HG02798 (cell line): ENCODE data around the gene EEIG2.
"Not testable (repeated sequence)": the region's sequence is repeated elsewhere in the genome, so short reads cannot be mapped to it uniquely, and the experiment has no call there.

Experiments
- ATAC-seq: cut with Tn5 transposase; IDR thresholded peaks from one replicate; pipeline ENCODE4 v1.9.1; 2021; ENCODE audit warnings: mild to moderate bottlenecking; ENCODE audit not compliant: unreplicated experiment, poor library complexity

EEIG2 gene

DNA sequence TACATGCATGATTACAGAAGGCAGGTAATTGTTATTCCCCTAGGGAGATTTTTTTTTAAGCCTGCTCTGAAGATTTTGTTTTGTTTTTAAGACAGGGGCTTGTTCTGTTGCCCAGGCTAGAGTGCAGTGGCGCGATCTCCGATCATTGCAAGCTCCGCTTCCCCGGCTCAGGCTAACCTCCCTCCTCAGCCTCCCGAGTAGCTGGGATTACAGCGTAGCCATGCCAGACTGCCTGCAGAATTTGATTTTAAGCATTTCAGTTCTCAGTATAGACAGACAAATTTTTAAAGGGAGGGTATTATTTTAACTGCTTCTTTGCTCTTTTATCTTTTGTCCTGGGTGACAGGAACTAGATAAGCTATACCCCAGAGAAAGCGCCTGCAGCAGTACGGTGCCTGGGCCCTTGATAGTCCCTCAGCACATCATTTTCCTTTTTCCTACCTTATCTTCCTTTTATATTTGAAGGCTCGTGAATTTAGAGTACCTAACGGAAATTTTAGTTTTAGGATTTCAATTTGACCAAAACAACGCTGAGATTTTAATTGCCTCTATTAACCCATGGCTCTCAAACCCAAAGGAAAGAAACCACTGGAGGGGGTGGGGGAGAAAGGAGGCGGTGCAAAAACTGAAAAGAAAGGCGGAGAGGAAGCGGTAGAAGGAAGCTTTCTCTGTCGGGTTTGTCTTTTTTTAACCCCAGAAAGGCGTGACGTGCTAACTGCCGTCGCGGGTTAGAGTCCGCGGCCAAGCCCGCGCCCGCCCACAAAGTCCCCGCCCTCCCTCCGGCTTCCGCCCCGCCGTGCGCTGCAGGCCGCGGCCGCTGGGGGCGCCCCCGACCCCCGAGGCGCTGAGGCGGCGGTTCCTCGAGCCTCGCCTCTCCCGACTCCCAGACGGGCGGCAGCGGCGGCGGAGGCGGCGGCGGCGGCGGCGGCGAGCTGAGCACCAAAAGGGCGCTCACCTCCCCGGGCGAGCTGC, at the start of gene EEIG2:
Gene EEIG2, plus strand, starts transcription at position 886 of the 972 bp plus-strand sequence. CDS start 329 bp downstream, outside the sequence.
- ATAC-seq, result peak; percentile 81

GRCh38 chr1:108511764-108512163, 48.1 kb upstream of the EEIG2 start:
- ATAC-seq, result no peak

DNA sequence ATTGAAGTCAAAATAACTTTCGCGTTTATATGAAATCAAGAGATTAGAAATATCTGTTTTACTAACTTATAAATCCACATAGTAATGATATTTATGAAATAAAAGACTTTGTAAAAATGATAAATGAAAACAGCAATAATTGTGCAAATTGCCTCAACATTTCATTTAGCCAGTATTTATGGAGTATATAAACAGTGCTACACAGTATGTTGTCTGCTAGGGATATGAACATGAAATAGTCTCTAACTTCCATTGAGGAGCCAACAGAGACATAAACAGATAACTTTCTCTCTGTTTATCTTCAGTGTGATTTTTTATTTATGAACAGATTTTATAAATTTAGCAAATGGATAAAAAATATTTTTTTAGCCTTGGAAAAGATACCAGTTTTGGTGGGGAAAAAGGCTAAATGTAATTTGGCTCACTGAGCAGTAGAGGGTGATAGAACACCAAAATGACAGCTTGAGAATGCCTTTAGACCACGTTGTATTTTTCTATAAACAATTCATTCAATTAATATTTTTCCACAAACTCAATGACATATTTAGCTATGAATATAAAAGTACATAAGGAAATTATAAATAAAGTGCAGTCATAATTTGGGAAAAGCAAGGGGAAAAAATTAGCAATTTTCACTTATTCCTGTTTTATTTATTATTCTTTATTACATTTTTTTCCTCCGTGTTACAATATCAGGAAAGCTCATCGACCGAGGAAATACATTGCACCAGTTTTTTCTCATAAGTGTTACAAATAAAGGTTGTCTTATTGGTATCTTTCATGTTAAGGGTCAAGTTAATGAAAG, 47.5 kb upstream of the EEIG2 start:
- peak; percentile 57 for ATAC-seq

DNA sequence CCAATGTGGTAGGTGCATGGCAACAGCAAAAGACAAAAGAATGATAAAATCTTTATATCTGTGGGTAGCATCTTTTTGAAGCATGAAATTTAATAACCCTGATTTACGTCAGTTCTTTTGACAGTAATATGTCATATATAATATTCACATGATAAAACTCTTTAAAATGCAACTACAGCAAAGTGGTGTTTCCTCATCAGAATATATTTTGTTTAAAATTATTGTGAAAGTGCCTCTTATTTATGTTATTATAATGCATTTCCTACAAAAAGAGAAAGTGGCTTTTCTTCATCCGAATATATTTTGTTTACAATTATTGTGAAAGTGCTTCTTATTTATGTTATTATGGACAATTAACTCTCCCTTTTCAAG, 46.9 kb upstream of the EEIG2 start:
- ATAC-seq, result no peak

- ATAC-seq, result not testable (repeated sequence)
Observed at GRCh38 chr1:108513914-108514313, 46.0 kb upstream of the EEIG2 start.

DNA sequence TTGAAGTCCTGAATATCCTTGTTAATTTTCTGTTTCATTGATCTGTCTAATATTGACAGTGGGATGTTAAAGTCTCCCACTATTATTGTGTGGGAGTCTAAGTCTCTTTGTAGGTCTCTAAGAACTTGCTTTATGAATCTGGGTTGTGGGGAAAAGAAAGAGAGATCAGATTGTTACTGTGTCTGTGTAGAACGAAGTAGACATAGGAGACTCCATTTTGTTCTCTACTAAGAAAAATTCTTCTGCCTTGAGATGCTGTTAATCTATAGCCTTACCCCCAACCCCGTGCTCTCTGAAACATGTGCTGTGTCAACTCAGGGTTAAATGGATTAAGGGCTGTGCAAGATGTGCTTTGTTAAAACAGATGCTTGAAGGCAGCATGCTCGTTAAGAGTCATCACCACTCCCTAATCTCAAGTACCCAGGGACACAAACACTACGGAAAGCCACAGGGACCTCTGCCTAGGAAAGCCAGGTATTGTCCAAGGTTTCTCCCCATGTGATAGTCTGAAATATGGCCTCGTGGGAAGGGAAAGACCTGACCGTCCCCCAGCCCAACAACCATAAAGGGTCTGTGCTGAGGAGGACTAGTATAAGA, 42.5 kb upstream of the EEIG2 start:
- ATAC-seq, result not testable (repeated sequence)

DNA sequence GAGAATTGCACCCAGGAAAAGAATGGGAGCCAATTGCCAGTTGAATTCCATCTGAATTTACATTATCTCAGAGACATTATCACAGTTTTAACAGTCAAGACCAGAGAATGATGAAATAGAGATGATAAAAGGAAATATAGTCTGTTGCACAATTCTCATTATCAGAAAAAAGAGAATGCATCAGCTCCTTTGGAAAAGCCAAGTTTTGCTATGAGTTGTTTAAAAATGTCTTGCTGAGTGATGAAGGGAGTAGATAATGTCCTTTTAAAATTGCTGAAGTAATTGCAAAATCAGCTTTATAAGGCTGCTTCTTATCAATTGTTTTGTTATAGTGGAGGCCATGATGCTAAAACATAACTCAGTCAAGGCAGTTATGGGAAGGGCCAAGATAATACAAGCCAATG, 37.9 kb upstream of the EEIG2 start:
- no peak for ATAC-seq

GRCh38 chr1:108523829-108524228, 36.1 kb upstream of the EEIG2 start:
- ATAC-seq, result no peak

- no peak for ATAC-seq
Observed at GRCh38 chr1:108524676-108525075, 35.2 kb upstream of the EEIG2 start.

DNA sequence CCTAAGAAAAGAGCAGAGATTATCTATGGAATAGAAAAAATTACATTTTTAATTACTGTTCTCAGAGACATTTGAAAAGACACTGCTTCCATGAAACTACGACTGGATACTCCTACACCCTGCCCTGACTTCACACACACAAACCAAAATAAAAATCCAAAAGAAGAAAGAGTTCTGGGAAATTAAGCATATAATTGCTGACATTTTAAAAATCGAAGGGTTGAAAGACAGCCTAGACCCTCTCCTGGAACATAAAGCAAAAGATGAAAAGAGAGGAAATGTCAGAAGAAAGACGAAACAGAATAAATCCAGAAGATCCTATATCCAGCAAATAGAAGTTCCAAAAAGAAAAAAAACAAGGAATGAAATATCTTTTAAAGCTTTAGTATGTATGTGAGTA, 32.8 kb upstream of the EEIG2 start:
- ATAC-seq, result no peak

DNA sequence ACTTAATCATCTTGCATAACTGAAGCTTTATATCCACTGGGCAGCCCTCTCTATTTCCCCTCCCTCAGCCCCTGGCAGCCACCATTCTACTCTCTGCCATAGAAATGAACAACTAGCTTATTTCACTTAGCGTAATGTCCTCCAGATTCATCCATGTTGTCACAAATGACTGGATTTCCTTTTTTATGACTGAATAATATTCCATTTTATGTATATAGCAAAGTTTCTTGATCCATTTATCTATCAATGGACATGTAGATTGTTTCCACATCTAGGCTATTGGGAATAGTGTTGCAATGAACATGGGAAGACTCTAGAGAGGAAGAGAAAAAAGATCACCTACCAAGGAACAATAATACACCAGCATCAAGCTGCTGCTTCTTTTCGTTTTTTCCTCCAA, 32.1 kb upstream of the EEIG2 start:
- ATAC-seq, result no peak

- ATAC-seq, result no peak
Observed at GRCh38 chr1:108531444-108531843, 28.5 kb upstream of the EEIG2 start.

DNA sequence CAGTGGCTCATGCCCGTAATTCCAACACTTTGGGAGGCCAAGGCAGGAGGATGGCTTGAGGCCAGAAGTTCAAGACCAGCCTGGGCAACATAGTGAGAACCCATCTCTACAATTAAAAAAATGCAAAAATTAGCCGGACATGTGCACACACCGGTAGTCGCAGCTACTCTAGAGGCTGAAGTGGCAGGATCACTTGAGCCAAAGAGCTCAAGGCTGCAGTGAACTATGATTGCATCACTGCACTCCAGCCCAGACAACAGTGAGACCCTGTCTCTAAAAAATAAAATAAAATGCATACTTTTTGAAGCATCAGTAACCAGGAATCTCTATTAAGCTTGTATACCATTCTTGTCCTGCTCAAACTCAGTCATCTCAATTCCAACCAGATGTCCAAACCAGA, 27.2 kb upstream of the EEIG2 start:
- ATAC-seq, result no peak

DNA sequence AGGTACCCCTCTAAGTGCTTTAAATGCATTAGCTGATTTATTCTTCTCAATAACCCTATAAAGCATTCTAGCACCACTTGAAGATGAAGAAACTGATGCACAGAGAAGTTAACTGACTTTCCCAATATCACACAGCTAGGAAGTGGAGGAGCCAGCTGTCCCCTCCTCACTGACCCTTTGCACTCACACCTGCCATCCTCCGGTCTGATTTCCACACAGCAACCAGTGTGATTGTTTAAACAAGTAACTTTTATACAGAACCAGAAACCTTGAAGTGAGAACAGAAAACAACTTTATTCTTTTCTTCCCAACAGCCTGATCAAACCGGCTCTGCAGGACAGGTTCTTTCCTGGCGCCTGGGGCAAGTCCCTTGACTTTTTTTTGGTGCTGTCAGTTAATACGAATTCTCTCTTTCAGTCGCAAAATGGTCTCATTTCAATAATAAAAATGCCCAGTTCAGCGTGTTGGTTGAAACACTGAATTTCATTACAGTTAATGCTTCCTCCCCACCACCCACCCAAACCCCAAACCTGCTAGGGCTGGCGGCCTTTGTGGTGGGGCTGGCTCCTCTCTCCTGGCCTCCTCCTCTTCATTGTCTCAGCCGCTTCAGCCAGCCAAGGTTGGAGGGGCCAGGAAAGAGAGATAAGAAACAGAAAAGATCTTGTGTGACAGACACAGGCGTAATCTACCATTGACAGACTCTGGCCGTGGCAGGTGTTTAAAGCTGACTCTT, 26.4 kb upstream of the EEIG2 start:
- peak; percentile 78 for ATAC-seq

DNA sequence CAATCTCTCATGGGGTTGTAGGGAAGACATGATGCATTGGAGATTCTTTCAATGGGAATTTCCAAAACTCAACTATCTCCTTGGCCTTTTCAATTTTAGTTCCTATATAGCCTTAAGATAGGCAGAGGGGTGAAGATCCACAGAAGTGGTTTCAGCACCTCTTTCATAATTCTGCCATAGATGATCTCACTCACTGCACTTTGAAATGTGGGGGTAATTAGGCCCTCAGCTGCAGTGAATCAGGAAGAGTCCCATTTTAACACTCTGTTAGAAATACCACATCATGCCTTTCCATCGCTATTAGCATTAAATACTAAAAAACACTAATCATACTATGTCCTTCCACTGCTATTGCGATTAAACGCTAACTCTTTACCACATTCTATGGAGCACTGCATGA, 25.1 kb upstream of the EEIG2 start:
- ATAC-seq, result no peak

- ATAC-seq, result not testable (repeated sequence)
Observed at GRCh38 chr1:108535315-108535897, 24.5 kb upstream of the EEIG2 start.

DNA sequence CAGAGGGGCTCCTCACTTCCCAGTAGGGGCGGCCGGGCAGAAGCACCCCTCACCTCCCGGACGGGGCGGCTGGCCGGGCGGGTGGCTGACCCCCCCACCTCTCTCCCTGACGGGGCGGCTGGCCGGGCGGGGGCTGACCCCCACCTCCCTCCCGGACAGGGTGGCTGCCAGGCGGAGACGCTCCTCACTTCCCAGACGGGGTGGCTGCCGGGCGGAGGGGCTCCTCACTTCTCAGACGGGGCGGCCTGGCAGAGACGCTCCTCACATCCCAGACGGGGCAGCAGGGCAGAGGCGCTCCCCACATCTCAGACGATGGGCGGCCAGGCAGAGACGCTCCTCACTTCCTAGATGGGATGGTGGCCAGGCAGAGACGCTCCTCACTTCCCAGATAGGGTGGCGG, 23.9 kb upstream of the EEIG2 start:
- ATAC-seq, result not testable (repeated sequence)

GRCh38 chr1:108536791-108537190, 23.1 kb upstream of the EEIG2 start:
- ATAC-seq, result not testable (repeated sequence)

DNA sequence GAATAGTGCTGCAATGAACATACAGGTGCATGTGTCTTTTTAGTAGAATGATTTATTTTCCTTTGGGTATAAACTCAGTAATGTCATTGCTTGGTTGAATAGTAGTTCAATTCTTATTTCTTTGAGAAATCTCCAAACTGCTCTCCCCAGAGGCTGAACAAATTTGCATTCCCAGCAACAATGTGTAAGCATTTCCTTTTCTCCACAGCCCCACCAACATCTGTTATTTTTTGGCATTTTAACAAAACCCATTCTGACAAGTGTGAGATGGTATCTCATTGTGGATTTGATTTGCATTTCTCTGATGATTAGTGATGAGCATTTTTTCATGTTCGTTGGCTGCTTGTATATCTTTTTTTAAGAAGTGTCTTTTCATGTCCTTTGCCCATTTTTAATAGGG, 21.9 kb upstream of the EEIG2 start:
- ATAC-seq, result no peak

DNA sequence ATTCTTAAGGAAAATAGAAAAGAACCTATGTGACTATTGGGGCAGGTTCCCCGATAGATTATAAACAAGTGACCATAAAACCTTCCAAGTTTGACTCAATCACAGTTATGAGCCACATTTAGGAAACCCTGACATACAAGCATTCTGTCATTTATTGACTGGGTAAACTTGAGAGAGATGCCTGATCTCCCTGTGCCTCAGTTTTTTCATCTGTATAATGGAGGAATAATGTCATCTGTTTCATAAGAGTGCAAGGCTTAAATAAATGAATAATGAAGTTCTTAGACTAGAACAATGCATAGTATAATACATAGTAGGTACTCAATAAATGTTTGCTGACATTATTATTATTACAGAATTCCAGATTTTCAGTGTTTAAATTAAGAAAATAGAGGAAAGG, 18.9 kb upstream of the EEIG2 start:
- no peak for ATAC-seq
